22Rv1 (cell line): ENCODE data around the gene MTCL1.

Experiments
- ZFX ChIP-seq: fragments of 450-650 bp; IDR thresholded peaks from 2 replicates; pipeline ENCODE4 v1.6.1; 2017; ENCODE audit warnings: antibody characterized with exemption, borderline replicate concordance
- TF ChIP-seq, protein P1 (sequence below): fragments of 450-650 bp; IDR thresholded peaks from 2 replicates; pipeline ENCODE4 v1.5.1; 2017; ENCODE audit warnings: mild to moderate bottlenecking

DNA sequence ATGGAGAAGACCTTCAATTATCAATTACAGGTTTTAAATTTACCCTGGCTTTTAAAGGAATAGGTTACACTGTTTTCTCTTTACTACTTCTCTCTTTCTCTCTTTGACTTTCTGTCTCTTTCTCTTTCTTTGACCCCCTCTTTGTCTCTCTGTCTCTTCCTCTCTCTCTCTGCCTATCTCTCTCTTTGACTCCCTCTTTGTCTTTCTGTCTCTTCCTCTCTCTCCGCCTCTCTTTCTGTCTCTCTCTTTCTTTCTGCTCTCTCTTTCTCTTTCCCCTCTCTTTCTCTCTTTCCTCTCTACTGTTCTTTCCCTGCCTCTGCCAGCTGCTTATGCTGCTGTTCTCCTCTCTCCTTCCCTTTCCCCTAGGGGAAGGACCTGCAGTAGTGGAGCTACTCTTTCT, 175.7 kb downstream of the MTCL1 start:
- TF ChIP-seq, protein P1, sequence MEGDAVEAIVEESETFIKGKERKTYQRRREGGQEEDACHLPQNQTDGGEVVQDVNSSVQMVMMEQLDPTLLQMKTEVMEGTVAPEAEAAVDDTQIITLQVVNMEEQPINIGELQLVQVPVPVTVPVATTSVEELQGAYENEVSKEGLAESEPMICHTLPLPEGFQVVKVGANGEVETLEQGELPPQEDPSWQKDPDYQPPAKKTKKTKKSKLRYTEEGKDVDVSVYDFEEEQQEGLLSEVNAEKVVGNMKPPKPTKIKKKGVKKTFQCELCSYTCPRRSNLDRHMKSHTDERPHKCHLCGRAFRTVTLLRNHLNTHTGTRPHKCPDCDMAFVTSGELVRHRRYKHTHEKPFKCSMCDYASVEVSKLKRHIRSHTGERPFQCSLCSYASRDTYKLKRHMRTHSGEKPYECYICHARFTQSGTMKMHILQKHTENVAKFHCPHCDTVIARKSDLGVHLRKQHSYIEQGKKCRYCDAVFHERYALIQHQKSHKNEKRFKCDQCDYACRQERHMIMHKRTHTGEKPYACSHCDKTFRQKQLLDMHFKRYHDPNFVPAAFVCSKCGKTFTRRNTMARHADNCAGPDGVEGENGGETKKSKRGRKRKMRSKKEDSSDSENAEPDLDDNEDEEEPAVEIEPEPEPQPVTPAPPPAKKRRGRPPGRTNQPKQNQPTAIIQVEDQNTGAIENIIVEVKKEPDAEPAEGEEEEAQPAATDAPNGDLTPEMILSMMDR = no peak
- TF ChIP-seq ZFX = no peak
